Measurements from ENCODE around the gene SLC6A1.

DNA sequence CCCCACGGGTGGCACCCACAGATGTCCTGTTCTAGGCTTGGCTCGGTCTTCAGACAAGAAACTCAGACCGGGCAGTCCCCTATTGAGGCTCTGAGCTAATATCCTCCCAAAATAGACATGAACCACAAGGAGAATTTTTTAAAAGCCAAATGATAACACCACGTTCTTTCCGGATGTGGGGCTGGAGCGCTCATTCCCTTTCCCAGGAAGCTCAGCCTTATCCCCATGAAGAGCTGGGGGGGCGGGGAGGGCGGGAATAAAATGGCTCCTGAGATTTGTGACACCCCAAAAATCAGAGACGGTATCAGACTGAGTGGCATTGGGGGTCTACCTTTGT is 1.1 kb downstream of the SLC6A1 start:
- no peak for TF ChIP-seq EGR1 (IDR thresholded peaks at IDR 0.05; ENCODE audit: borderline replicate concordance, low read depth, low read length)
- no peak for TF ChIP-seq TEAD4 (IDR thresholded peaks at IDR 0.05; ENCODE audit: low read depth, low read length)
- TF ChIP-seq EP300 (IDR thresholded peaks at IDR 0.05; ENCODE audit: borderline replicate concordance in 1 of 2, low read depth in 2 of 2, low read length in 2 of 2): no peak
- no peak for TF ChIP-seq POLR2AphosphoS5 (IDR thresholded peaks at IDR 0.05; ENCODE audit: low read depth, low read length)
- no peak for TF ChIP-seq CTCF (IDR thresholded peaks at IDR 0.05; ENCODE audit: control extremely low read depth in 1 of 3, insufficient read depth in 1 of 3, low read depth in 1 of 3, low read length in 3 of 3)
- no peak for TF ChIP-seq MAX (IDR thresholded peaks at IDR 0.05)
- no peak for TF ChIP-seq SUZ12 (IDR thresholded peaks at IDR 0.05; ENCODE audit: low read length)
- TF ChIP-seq ZNF274 (IDR thresholded peaks at IDR 0.05; ENCODE audit: borderline replicate concordance, extremely low read depth, low read length): no peak
- TF ChIP-seq MAFK (IDR thresholded peaks at IDR 0.05; ENCODE audit: low read depth, low read length): no peak
- TF ChIP-seq BACH1 (IDR thresholded peaks at IDR 0.05; ENCODE audit: low read length): no peak
- TF ChIP-seq POLR2A (IDR thresholded peaks at IDR 0.05; ENCODE audit: control extremely low read depth in 1 of 2, low read depth in 2 of 2, low read length in 2 of 2): no peak

Measured in H1 (cell line).